ENCODE data around the gene WFDC9.

DNA sequence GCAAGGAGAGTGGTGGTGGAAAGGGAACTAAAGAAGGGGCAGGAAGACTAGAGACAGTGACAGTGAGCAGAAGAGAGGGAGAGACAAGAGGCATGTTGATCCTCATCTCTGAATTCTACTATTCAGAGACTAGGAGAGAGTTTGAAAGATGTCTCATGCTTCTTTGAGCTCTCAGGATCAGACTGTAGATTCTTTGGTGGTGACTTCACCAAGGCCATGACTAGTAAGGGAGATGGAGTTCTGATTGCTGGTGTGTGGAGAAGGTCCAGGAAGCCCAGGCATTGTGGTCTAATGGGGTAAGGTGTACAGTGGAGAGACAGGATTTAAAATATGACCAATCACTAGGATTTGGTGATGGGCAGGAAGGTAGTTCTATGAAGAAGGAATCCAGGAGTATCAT is 713 bp downstream of the WFDC9 start:
- TF ChIP-seq, protein P1, sequence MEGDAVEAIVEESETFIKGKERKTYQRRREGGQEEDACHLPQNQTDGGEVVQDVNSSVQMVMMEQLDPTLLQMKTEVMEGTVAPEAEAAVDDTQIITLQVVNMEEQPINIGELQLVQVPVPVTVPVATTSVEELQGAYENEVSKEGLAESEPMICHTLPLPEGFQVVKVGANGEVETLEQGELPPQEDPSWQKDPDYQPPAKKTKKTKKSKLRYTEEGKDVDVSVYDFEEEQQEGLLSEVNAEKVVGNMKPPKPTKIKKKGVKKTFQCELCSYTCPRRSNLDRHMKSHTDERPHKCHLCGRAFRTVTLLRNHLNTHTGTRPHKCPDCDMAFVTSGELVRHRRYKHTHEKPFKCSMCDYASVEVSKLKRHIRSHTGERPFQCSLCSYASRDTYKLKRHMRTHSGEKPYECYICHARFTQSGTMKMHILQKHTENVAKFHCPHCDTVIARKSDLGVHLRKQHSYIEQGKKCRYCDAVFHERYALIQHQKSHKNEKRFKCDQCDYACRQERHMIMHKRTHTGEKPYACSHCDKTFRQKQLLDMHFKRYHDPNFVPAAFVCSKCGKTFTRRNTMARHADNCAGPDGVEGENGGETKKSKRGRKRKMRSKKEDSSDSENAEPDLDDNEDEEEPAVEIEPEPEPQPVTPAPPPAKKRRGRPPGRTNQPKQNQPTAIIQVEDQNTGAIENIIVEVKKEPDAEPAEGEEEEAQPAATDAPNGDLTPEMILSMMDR (conservative IDR thresholded peaks at IDR 0.05): no peak
- TF ChIP-seq EZH2 (IDR thresholded peaks at IDR 0.05; ENCODE audit: low read depth): no peak
